Neural progenitor cell (in vitro differentiated cells): ENCODE data around the gene PPM1A. TPM values are rescaled to one million over a fixed set of nuclear protein-coding genes. Genes with fewer than 3 reads are reported as not detected.

Experiments
- DNase-seq: peaks from one replicate; pipeline ENCODE4 v3.0.0-alpha.2; 2016; ENCODE audit warnings: low spot score
- H2AFZ ChIP-seq: fragments of 200-600 bp; sonication (generic); replicated peaks from 2 replicates; pipeline ENCODE4 v1.6.1; 2016; ENCODE audit warnings: antibody characterized with exemption
- H3F3A ChIP-seq: fragments of 200-600 bp; sonication (generic); 2 replicates; pipeline ENCODE4 v1.6.1; 2016; ENCODE audit warnings: antibody characterized with exemption, low read depth
- H3K27ac ChIP-seq: fragments of 200-600 bp; sonication (generic); 2 replicates; pipeline ENCODE4 v1.5.1; 2016; ENCODE audit warnings: mild to moderate bottlenecking
- H3K27me3 ChIP-seq: fragments of 200-600 bp; sonication (generic); 2 replicates; pipeline ENCODE4 v1.6.1; 2016; ENCODE audit warnings: mild to moderate bottlenecking, moderate library complexity
- H3K36me3 ChIP-seq: fragments of 200-600 bp; sonication (generic); 2 replicates; pipeline ENCODE4 v1.5.1; 2016
- H3K4me1 ChIP-seq: fragments of 200-600 bp; sonication (generic); 2 replicates; pipeline ENCODE4 v1.6.1; 2016; ENCODE audit warnings: mixed run types
- H3K4me2 ChIP-seq: fragments of 200-600 bp; sonication (generic); 2 replicates; pipeline ENCODE4 v1.6.1; 2016
- H3K4me3 ChIP-seq: fragments of 200-600 bp; sonication (generic); 2 replicates; pipeline ENCODE4 v1.5.1; 2016
- H3K79me2 ChIP-seq: fragments of 200-600 bp; sonication (generic); 2 replicates; pipeline ENCODE4 v1.6.1; 2016; ENCODE audit warnings: low read depth
- H3K9ac ChIP-seq: fragments of 200-600 bp; sonication (generic); 2 replicates; pipeline ENCODE4 v1.6.1; 2016
- H3K9me3 ChIP-seq: fragments of 200-600 bp; sonication (generic); 2 replicates; pipeline ENCODE4 v1.5.1; 2016; ENCODE audit warnings: low read depth
- H4K20me1 ChIP-seq: fragments of 200-600 bp; sonication (generic); 2 replicates; pipeline ENCODE4 v1.6.1; 2016; ENCODE audit warnings: low read depth
- H3K27ac Mint-ChIP-seq: 3 replicates; pipeline ENCODE4 v1.8.0; 2021; ENCODE audit warnings: mixed read lengths
- H3K27me3 Mint-ChIP-seq: 2 replicates; pipeline ENCODE4 v1.8.0; 2022; ENCODE audit warnings: low read depth, mild to moderate bottlenecking, inconsistent platforms, moderate library complexity, mixed read lengths; ENCODE audit not compliant: insufficient read depth
- H3K36me3 Mint-ChIP-seq: 3 replicates; pipeline ENCODE4 v1.8.0; 2021; ENCODE audit warnings: mixed read lengths
- H3K4me1 Mint-ChIP-seq: 3 replicates; pipeline ENCODE4 v1.8.0; 2021; ENCODE audit warnings: mixed read lengths
- H3K4me3 Mint-ChIP-seq: 3 replicates; pipeline ENCODE4 v1.8.0; 2021; ENCODE audit warnings: mild to moderate bottlenecking, moderate library complexity, mixed read lengths
- H3K9me3 Mint-ChIP-seq: 3 replicates; pipeline ENCODE4 v1.8.0; 2020; ENCODE audit warnings: mixed read lengths
- EZH2 ChIP-seq: fragments of 200-600 bp; sonication (generic); IDR thresholded peaks from 2 replicates; pipeline ENCODE4 v1.6.1; 2017; ENCODE audit warnings: antibody characterized with exemption, mild to moderate bottlenecking, moderate library complexity
- EZH2phosphoT487 ChIP-seq: fragments of 200-600 bp; sonication (generic); IDR thresholded peaks from 2 replicates; pipeline ENCODE4 v1.6.1; 2017; ENCODE audit warnings: antibody characterized with exemption
- total RNA-seq: library from RNA; depleted of rRNA; stranded (reverse); fragments of >200 nt; gene quantifications from 2 replicates; pipeline ENCODE4 v1.2.3, GENCODE V29; 2015; ENCODE audit warnings: low replicate concordance
- TF ChIP-seq, protein P1 (sequence below): fragments of 200-600 bp; sonication (generic); IDR thresholded peaks from 2 replicates; pipeline ENCODE4 v1.5.1; 2017; ENCODE audit warnings: antibody characterized with exemption, mild to moderate bottlenecking

PPM1A gene
- total RNA-seq, 1 donor from 2014 or later, result 55.0 TPM

DNA sequence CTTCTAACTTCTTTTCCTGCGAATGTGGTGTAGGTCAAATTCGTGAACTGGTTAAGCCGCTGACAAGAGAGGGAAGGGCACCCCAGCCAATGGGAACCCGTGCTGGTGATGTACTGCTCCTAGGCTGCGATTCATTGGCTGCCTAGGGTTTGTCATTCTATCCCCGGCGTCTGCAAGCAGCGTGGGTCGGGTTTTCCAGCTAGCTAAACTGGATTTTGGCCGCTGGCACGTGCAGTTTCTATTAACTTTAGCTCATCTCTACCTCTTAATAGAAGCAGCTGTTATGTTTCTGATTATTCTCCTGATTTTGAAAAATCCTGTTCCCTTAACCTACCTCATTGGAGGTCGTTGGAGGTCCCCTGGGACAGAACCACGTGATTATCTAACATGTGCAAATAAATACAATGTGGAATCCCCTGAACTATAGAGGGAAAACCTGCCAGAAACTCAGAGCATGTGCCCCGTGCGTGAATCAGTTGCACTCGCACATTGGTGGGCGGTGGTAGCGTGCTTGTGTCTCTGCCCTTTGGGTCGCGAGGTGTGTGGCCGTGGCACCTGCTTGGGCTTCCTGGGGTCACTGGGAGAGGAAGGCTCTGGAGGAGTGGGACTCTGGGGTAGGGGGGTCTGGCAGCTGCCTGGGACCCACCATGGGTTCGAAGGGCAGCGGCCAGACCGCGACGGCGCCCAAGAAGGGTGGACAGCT is 876 bp upstream of the PPM1A start:
- Histone ChIP-seq H3K4me1 (peaks cover 37% of the 10 kb centered on the region), H3F3A (peaks cover 35% of the 10 kb centered on the region), H3K4me2 (peak overlapping the region; percentile 89), H3K9ac (peak overlapping the region; percentile 80), H3K27me3 (no peaks in the 10 kb centered on the region), H3K27ac (peak overlapping the region; percentile 98), H3K4me3 (peak overlapping the region; percentile 74), H3K9me3 (no peaks in the 10 kb centered on the region), H3K79me2 (peaks cover 33% of the 10 kb centered on the region), H2AFZ (peak overlapping the region; percentile 75), H3K36me3 (no peaks in the 10 kb centered on the region), H4K20me1 (peaks cover 23% of the 10 kb centered on the region)
- peaks cover 7% of the 10 kb centered on the region for H3K36me3 Mint-ChIP-seq
- no peak for TF ChIP-seq EZH2phosphoT487
- TF ChIP-seq, protein P1, sequence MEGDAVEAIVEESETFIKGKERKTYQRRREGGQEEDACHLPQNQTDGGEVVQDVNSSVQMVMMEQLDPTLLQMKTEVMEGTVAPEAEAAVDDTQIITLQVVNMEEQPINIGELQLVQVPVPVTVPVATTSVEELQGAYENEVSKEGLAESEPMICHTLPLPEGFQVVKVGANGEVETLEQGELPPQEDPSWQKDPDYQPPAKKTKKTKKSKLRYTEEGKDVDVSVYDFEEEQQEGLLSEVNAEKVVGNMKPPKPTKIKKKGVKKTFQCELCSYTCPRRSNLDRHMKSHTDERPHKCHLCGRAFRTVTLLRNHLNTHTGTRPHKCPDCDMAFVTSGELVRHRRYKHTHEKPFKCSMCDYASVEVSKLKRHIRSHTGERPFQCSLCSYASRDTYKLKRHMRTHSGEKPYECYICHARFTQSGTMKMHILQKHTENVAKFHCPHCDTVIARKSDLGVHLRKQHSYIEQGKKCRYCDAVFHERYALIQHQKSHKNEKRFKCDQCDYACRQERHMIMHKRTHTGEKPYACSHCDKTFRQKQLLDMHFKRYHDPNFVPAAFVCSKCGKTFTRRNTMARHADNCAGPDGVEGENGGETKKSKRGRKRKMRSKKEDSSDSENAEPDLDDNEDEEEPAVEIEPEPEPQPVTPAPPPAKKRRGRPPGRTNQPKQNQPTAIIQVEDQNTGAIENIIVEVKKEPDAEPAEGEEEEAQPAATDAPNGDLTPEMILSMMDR, result no peak
- no peak for TF ChIP-seq EZH2
- peak; percentile 93 for DNase-seq
- peak overlapping the region; percentile 100 for H3K27ac Mint-ChIP-seq
- H3K27me3 Mint-ChIP-seq, result peaks cover 5% of the 10 kb centered on the region
- peak overlapping the region; percentile 95 for H3K4me3 Mint-ChIP-seq
- no peaks in the 10 kb centered on the region for H3K9me3 Mint-ChIP-seq
- peaks cover 44% of the 10 kb centered on the region for H3K4me1 Mint-ChIP-seq

DNA sequence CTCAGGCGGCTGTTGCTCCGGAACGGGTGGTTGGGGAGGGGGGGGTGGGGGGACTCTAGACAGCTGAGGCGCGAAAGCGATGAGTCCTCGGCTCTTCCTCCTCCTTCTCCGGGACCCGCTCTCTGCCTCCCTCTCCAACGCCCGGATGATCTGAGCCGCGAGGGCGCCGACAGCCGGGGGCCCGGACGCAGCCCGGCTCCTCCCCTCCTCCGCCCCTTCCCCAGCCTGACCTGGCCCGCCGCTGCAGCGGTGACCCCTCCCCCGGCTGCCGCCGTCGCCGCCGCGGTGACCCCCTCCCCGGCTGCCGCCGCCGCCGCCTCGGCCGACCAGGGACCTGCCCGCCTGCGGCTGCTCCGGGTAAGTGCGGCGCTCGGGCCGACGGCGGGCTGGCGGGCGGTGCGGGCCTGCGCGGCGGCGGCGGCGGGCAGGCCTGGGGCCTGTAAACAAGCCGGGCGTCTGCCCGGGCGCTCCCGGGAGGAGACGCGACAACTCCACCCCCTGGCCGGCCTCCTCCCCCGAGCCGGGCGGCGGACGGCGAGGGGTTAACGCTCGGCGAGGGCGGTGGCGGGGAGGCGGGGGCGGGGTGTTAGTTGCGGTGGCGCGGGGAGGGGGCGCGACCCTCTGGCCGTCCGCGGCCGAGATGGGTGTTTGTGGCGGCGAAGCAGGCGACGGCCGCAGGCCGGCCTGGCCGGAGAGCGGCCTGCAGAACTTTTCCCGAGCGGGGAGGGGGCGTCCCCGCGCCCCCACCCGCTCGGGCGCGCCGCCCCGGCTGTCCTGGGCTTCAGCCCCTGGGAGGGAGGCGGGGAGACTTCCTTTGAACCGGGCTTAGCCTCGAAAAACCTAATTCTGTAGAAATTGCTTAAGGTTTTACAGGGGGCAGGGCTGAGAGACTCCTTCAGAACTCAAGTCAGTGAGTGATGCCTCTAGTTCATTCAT is 568 bp downstream of the PPM1A start:
- Histone ChIP-seq H3F3A (peaks cover 35% of the 10 kb centered on the region), H4K20me1 (peaks cover 31% of the 10 kb centered on the region), H2AFZ (peak overlapping the region; percentile 9), H3K36me3 (no peaks in the 10 kb centered on the region), H3K4me1 (peaks cover 49% of the 10 kb centered on the region), H3K27ac (peak overlapping the region; percentile 91), H3K4me2 (peak overlapping the region; percentile 77), H3K79me2 (peaks cover 47% of the 10 kb centered on the region), H3K27me3 (no peaks in the 10 kb centered on the region), H3K9me3 (no peaks in the 10 kb centered on the region), H3K4me3 (peak overlapping the region; percentile 74), H3K9ac (peak overlapping the region; percentile 65)
- no peak for TF ChIP-seq EZH2phosphoT487
- no peak for TF ChIP-seq EZH2
- TF ChIP-seq, protein P1, result no peak
- peak overlapping the region; percentile 96 for H3K27ac Mint-ChIP-seq
- H3K36me3 Mint-ChIP-seq, result peaks cover 14% of the 10 kb centered on the region
- peak overlapping the region; percentile 96 for H3K4me3 Mint-ChIP-seq
- peaks cover 44% of the 10 kb centered on the region for H3K4me1 Mint-ChIP-seq
- peaks cover 5% of the 10 kb centered on the region for H3K27me3 Mint-ChIP-seq
- DNase-seq, result peak; percentile 95
- H3K9me3 Mint-ChIP-seq, result peaks cover 4% of the 10 kb centered on the region

DNA sequence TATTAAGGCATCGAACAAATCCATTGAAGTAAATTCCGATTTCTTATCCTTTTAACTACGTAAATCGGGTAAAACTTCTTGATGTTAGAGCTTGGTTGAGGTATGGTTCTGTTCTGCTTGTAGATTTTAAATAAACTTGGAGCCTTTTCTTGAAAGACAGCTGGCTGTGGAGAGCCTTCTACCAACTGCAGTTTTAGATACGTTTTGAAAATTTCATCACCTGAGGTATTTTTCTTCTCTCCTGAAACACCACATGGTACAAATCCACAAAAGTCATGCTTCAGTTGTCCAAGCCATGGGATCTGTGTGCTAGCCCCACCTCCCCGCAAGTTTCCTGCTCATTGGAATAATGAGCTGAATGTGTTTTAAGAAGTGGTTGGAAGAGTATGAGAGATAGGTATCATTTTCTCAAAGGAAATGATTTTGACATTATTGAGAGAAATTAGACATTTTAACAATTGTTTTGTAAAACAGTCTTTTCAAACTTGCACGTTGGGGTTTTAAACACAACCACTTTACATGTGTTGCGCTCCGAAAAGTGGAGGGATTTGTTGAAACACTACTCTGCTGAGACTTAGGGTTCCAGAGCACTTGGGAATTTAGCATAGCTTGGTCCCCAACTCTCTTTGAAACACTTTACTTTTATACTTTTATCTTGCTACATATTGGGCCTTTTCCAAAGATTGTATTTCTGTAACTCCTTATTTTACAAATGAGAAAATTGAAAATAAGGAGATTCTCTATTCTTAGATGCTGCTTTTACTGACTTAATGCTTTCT is 1.4 kb downstream of the PPM1A start:
- peak overlapping the region; percentile 74 for H3K4me3 ChIP-seq

More for the DNA sequence above, 1.4 kb downstream of the PPM1A start:
- Histone ChIP-seq H3K9me3 (no peaks in the 10 kb centered on the region), H2AFZ (no peak overlapping the region), H3K9ac (peak overlapping the region; percentile 55), H4K20me1 (peaks cover 31% of the 10 kb centered on the region), H3K4me2 (peak overlapping the region; percentile 77), H3K4me1 (peaks cover 45% of the 10 kb centered on the region), H3F3A (peaks cover 35% of the 10 kb centered on the region), H3K79me2 (peaks cover 53% of the 10 kb centered on the region), H3K27ac (peak overlapping the region; percentile 91), H3K36me3 (no peaks in the 10 kb centered on the region), H3K27me3 (no peaks in the 10 kb centered on the region)
- H3K36me3 Mint-ChIP-seq, result peaks cover 18% of the 10 kb centered on the region
- TF ChIP-seq EZH2, result no peak
- TF ChIP-seq EZH2phosphoT487, result no peak
- TF ChIP-seq, protein P1, result no peak
- peaks cover 8% of the 10 kb centered on the region for H3K9me3 Mint-ChIP-seq
- peak overlapping the region; percentile 96 for H3K4me3 Mint-ChIP-seq
- H3K27ac Mint-ChIP-seq, result peak overlapping the region; percentile 96
- DNase-seq, result peak; percentile 39
- peaks cover 5% of the 10 kb centered on the region for H3K27me3 Mint-ChIP-seq
- H3K4me1 Mint-ChIP-seq, result peaks cover 40% of the 10 kb centered on the region
